AG08396 (cell line): Measurements from ENCODE around the gene MYBBP1A.
A peak's percentile ranks its signal among the peaks of the same experiment; 100 is the strongest.

Experiments
- DNase-seq: peaks from one replicate; pipeline ENCODE4 v3.0.0; 2012; ENCODE audit warnings: low spot score, mixed read lengths

MYBBP1A gene

GRCh38 chr17:4503283-4504025, 51.7 kb downstream of the MYBBP1A start:
- no peak for DNase-seq

GRCh38 chr17:4502466-4503154, 52.6 kb downstream of the MYBBP1A start:
- DNase-seq = no peak

GRCh38 chr17:4501295-4501949, 53.8 kb downstream of the MYBBP1A start:
- DNase-seq = no peak

- no peak for DNase-seq
These were observed 55.0 kb downstream of the MYBBP1A start for GRCh38 chr17:4500191-4500571.

- DNase-seq = no peak
These were observed 55.6 kb downstream of the MYBBP1A start for GRCh38 chr17:4499431-4500190.

GRCh38 chr17:4498461-4499397, 56.5 kb downstream of the MYBBP1A start, which contains the start of gene SPNS2:
TSS of gene SPNS2 (plus strand) at chr17:4498881. CDS start at chr17:4499048, 167 bp downstream.
- DNase-seq = peak; percentile 92

GRCh38 chr17:4497101-4497824, 57.9 kb downstream of the MYBBP1A start:
- peak; percentile 71 for DNase-seq

- DNase-seq = no peak
These were observed 62.2 kb downstream of the MYBBP1A start for GRCh38 chr17:4492721-4493561.

GRCh38 chr17:4490637-4491061, 64.5 kb downstream of the MYBBP1A start:
- DNase-seq = no peak

GRCh38 chr17:4490109-4490591, 65.0 kb downstream of the MYBBP1A start:
- no peak for DNase-seq

- DNase-seq = no peak
These were observed 66.1 kb downstream of the MYBBP1A start for GRCh38 chr17:4488989-4489595.
